ENCODE results near the gene CCDC51.

CCDC51 gene

DNA sequence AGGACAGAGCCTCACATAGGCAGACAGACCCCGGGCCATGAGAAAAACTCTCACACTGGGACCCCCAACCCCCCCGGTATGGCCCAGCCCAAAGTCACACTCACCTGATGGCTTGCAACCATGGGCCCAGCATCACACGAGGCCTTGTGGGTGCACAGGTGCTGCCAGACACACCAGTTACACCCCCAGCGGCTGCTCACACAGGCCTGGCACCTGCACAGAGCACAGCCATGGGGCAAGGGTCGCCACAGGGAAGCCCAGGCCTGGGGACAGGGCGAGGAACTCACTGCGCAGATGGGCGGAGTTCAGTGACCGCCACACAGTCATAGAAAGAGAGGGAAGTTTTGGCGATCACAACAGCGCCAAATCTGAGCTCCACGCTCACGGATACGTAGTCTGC lies 19.4 kb downstream of the CCDC51 start:
- no peak for DNase-seq (ENCODE audit: low read depth, low spot score)
- H3K4me3 ChIP-seq (ENCODE audit: low read depth, low read length), result no peak overlapping the region
- TF ChIP-seq, protein P1, sequence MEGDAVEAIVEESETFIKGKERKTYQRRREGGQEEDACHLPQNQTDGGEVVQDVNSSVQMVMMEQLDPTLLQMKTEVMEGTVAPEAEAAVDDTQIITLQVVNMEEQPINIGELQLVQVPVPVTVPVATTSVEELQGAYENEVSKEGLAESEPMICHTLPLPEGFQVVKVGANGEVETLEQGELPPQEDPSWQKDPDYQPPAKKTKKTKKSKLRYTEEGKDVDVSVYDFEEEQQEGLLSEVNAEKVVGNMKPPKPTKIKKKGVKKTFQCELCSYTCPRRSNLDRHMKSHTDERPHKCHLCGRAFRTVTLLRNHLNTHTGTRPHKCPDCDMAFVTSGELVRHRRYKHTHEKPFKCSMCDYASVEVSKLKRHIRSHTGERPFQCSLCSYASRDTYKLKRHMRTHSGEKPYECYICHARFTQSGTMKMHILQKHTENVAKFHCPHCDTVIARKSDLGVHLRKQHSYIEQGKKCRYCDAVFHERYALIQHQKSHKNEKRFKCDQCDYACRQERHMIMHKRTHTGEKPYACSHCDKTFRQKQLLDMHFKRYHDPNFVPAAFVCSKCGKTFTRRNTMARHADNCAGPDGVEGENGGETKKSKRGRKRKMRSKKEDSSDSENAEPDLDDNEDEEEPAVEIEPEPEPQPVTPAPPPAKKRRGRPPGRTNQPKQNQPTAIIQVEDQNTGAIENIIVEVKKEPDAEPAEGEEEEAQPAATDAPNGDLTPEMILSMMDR (IDR thresholded peaks at IDR 0.05; ENCODE audit: low read depth, low read length), result no peak
- in situ Hi-C loops (cut with HindIII; ENCODE audit: low sequenced_read_pairs), result no loop called here

- no peak overlapping the region for H3K4me3 ChIP-seq (ENCODE audit: low read depth, low read length)
- TF ChIP-seq, protein P1 (IDR thresholded peaks at IDR 0.05; ENCODE audit: low read depth, low read length), result no peak
- DNase-seq (ENCODE audit: low read depth, low spot score), result no peak
- in situ Hi-C loops (cut with HindIII; ENCODE audit: low sequenced_read_pairs), result no loop called here
These were observed 20.3 kb downstream of the CCDC51 start for GRCh38 chr3:48419597-48419996.

DNA sequence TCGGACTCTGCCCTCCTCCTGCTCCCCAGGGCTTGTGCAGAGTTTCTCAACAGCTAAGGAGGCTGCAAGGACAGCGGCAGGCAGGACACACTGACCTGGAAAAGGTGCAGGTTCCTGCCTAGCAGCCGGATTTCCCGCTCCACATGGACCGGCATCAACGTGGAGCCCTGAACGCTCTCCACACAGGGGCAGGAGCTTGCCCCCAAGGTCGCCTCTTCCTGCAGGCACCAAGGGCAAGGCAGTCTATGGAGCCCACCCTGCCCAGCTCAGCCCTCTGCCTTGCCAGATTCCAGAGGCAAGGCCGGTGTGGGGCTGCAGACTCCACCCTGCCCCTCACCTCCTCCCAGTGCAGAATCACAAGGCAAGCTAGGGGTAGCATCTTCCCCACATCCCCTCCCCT lies 20.8 kb downstream of the CCDC51 start:
- TF ChIP-seq, protein P1 (IDR thresholded peaks at IDR 0.05; ENCODE audit: low read depth, low read length), result no peak
- no peak for DNase-seq (ENCODE audit: low read depth, low spot score)
- in situ Hi-C loops (cut with HindIII; ENCODE audit: low sequenced_read_pairs), result no loop called here
- H3K4me3 ChIP-seq (ENCODE audit: low read depth, low read length), result no peak overlapping the region

GRCh38 chr3:48418651-48419050 lies 21.3 kb downstream of the CCDC51 start:
- no peak overlapping the region for H3K4me3 ChIP-seq (ENCODE audit: low read depth, low read length)
- TF ChIP-seq, protein P1 (IDR thresholded peaks at IDR 0.05; ENCODE audit: low read depth, low read length), result no peak
- no peak for DNase-seq (ENCODE audit: low read depth, low spot score)
- in situ Hi-C loops (cut with HindIII; ENCODE audit: low sequenced_read_pairs), result no loop called here

DNA sequence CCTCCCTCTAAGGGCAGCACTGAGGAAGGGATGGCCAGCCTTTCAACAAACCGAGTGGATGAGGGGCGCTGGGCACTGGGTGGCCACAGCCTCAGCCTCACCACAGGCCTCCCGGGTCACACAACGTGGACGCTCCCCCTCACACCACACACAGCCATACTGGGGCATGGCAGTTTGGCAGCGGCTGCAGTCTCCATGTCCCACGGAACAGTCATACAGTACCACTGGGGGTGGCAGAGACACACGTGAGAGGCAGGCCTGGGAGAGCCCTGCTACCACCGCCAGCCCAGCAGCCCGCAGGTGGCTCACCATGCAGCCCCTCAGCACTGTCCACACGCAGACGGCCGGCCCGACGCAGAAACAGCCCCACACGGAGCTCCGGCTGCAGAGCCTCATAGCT lies 21.8 kb downstream of the CCDC51 start:
- DNase-seq (ENCODE audit: low read depth, low spot score), result no peak
- H3K4me3 ChIP-seq (ENCODE audit: low read depth, low read length), result no peak overlapping the region
- TF ChIP-seq, protein P1 (IDR thresholded peaks at IDR 0.05; ENCODE audit: low read depth, low read length), result no peak
- in situ Hi-C loops (cut with HindIII; ENCODE audit: low sequenced_read_pairs), result no loop called here

- no peak for DNase-seq (ENCODE audit: low read depth, low spot score)
- in situ Hi-C loops (cut with HindIII; ENCODE audit: low sequenced_read_pairs), result no loop called here
- H3K4me3 ChIP-seq (ENCODE audit: low read depth, low read length), result no peak overlapping the region
- TF ChIP-seq, protein P1 (IDR thresholded peaks at IDR 0.05; ENCODE audit: low read depth, low read length), result no peak
These were observed 22.3 kb downstream of the CCDC51 start for GRCh38 chr3:48417529-48418108.

GRCh38 chr3:48416546-48416945 lies 23.4 kb downstream of the CCDC51 start:
- no peak overlapping the region for H3K4me3 ChIP-seq (ENCODE audit: low read depth, low read length)
- in situ Hi-C loops (cut with HindIII; ENCODE audit: low sequenced_read_pairs), result no loop called here
- DNase-seq (ENCODE audit: low read depth, low spot score), result no peak
- TF ChIP-seq, protein P1 (IDR thresholded peaks at IDR 0.05; ENCODE audit: low read depth, low read length), result no peak
